ENCODE measurements around the gene ATP1A4. TPM values are rescaled to one million over a fixed set of nuclear protein-coding genes. Genes with fewer than 3 reads are reported as not detected.

ATP1A4 gene
- total RNA-seq, 1 donor from 2014 or later: not detected

DNA sequence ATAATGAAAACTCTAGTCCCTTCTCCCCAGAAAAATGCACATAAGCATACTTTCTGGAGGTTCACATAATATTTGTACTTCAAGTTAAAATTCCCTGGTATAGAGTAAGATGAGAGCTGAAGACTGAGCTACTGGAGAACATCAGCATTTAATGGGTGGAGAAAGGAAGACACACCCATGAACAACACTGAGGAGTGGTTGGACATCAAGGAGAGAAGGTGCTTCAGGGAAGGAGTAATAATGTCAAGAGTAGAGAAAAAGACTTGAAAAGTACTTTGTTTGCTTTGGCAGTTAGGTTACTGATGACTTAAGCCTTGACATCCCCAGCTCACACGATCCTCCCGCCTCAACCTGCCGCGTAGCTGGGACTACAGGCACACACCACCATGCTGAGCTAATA, 75.6 kb downstream of the ATP1A4 start:
- intact Hi-C loops (cut with DNase I): no loop called here
- Histone ChIP-seq H3K27ac (no peak overlapping the region), H3K4me1 (no peaks in the 10 kb centered on the region), H3K36me3 (peaks cover 91 to 98% of the 10 kb centered on the region in 2 donors), H3K4me3 (no peak overlapping the region), H3K27me3 (no peaks in the 10 kb centered on the region), H3K9me3 (no peaks in the 10 kb centered on the region)
- DNase-seq (ENCODE audit: low spot score in 2 of 2): no peak
- TF ChIP-seq, protein P1, sequence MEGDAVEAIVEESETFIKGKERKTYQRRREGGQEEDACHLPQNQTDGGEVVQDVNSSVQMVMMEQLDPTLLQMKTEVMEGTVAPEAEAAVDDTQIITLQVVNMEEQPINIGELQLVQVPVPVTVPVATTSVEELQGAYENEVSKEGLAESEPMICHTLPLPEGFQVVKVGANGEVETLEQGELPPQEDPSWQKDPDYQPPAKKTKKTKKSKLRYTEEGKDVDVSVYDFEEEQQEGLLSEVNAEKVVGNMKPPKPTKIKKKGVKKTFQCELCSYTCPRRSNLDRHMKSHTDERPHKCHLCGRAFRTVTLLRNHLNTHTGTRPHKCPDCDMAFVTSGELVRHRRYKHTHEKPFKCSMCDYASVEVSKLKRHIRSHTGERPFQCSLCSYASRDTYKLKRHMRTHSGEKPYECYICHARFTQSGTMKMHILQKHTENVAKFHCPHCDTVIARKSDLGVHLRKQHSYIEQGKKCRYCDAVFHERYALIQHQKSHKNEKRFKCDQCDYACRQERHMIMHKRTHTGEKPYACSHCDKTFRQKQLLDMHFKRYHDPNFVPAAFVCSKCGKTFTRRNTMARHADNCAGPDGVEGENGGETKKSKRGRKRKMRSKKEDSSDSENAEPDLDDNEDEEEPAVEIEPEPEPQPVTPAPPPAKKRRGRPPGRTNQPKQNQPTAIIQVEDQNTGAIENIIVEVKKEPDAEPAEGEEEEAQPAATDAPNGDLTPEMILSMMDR (IDR thresholded peaks at IDR 0.05): no peak

DNA sequence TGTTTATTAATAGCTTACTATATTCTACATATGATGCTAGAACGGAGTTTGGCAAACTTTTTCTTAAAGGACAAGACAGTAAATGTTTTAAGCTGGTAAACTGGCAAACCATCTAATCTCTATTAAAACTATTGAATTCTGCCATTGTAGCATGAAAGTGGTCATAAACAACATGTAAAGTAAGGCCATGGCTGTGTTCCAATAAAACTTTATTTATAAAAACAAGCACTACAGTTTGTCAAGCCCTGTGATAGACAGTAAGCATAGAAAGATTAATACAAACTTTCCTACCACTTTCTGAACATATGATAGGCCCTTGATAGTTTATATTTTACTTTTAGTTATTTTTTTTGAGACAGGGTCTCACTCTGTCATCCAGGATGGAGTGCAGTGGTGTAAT, 76.2 kb downstream of the ATP1A4 start:
- Histone ChIP-seq H3K27me3 (no peaks in the 10 kb centered on the region), H3K4me1 (no peaks in the 10 kb centered on the region), H3K9me3 (no peaks in the 10 kb centered on the region), H3K36me3 (peaks cover 91 to 98% of the 10 kb centered on the region in 2 donors), H3K27ac (no peak overlapping the region), H3K4me3 (no peak overlapping the region)
- intact Hi-C loops (cut with DNase I): no loop called here
- DNase-seq (ENCODE audit: low spot score in 2 of 2): no peak
- TF ChIP-seq, protein P1 (IDR thresholded peaks at IDR 0.05): no peak

DNA sequence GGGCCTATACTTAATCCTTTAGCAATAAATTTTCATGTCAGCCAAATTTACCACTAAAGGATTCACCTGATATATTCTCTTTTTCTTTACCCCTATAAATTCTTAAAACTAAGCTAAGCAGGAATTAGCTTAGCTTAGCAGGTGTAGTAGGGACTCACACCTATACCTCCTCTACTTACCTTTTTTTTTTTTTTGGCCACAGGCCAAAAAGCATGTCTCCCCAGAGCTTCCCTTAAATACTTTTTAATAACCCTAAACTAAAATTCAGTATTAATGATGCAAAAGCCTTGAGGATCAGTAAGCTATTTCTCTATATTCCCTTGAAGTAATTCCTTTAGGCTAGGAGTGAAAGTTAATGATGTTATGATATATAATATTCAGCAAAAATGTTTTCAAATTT, 77.0 kb downstream of the ATP1A4 start:
- no peak overlapping the region for H3K4me3 ChIP-seq
- no peaks in the 10 kb centered on the region for H3K27me3 ChIP-seq
- no peak for DNase-seq (ENCODE audit: low spot score in 2 of 2)
- H3K27ac ChIP-seq: no peak overlapping the region
- no peaks in the 10 kb centered on the region for H3K9me3 ChIP-seq
- H3K36me3 ChIP-seq: peaks cover 85 to 93% of the 10 kb centered on the region in 2 donors
- TF ChIP-seq, protein P1 (IDR thresholded peaks at IDR 0.05): no peak
- intact Hi-C loops (cut with DNase I): no loop called here
- H3K4me1 ChIP-seq: no peaks in the 10 kb centered on the region

DNA sequence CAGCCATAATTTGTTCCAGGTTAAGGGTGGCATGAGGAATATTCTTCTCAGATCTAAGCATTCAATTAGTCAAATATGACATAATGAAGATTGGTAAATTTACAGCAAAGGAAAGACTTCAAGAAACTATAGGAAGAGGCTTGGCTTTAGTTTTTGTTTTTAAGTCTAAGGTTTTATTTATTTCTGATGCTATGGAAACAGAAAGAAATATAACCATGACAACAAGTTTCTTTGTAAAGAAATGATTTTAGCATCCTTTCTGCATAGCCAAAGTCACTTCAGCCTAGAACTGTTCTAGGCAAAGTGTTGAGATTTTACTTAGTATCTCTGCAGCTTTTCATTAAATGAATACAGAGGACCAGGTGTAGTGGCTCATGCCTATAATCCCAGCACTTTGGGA, 81.5 kb downstream of the ATP1A4 start:
- DNase-seq (ENCODE audit: low spot score in 2 of 2): no peak
- intact Hi-C loops (cut with DNase I): no loop called here
- Histone ChIP-seq H3K4me1 (no peaks in the 10 kb centered on the region), H3K9me3 (no peaks in the 10 kb centered on the region), H3K4me3 (no peak overlapping the region), H3K27me3 (no peaks in the 10 kb centered on the region), H3K36me3 (peaks cover 75 to 85% of the 10 kb centered on the region in 2 donors), H3K27ac (no peak overlapping the region)
- TF ChIP-seq, protein P1 (IDR thresholded peaks at IDR 0.05): no peak

Other genes with a start within 250 kb of the ATP1A4 start
- gene TAGLN2, start 226.1 kb upstream of the ATP1A4 start, total RNA-seq: 363 TPM
- 0.11 TPM for gene IGSF9, start 206.0 kb upstream of the ATP1A4 start, total RNA-seq
- gene SLAMF9, start 197.4 kb upstream of the ATP1A4 start, total RNA-seq: not detected
- gene PIGM, start 119.6 kb upstream of the ATP1A4 start, total RNA-seq: 6.1 TPM
- not detected for gene KCNJ10, start 81.4 kb upstream of the ATP1A4 start, total RNA-seq
- 1.2 TPM for gene KCNJ9, start 70.1 kb upstream of the ATP1A4 start, total RNA-seq
- gene IGSF8, start 53.0 kb upstream of the ATP1A4 start, total RNA-seq: 37.9 TPM
- gene ATP1A2, start 35.8 kb upstream of the ATP1A4 start, total RNA-seq: 316 TPM
- gene CASQ1, start 39.0 kb downstream of the ATP1A4 start, total RNA-seq: not detected
- gene PEA15, start 53.8 kb downstream of the ATP1A4 start, total RNA-seq: 178 TPM
- 68.9 TPM for gene DCAF8, start 110.9 kb downstream of the ATP1A4 start, total RNA-seq
- 36.6 TPM for gene PEX19, start 133.5 kb downstream of the ATP1A4 start, total RNA-seq
- gene COPA, start 191.6 kb downstream of the ATP1A4 start, total RNA-seq: 56.3 TPM
- gene NCSTN, start 191.8 kb downstream of the ATP1A4 start, total RNA-seq: 141 TPM
- gene NHLH1, start 215.5 kb downstream of the ATP1A4 start, total RNA-seq: not detected
- 0.96 TPM for gene VANGL2, start 249.0 kb downstream of the ATP1A4 start, total RNA-seq

All from ascending aorta (tissue), 2 donors.